Neural progenitor cell (in vitro differentiated cells): ENCODE data around the gene ZNF419.
"Not testable (repeated sequence)": the region's sequence is repeated elsewhere in the genome, so short reads cannot be mapped to it uniquely, and the experiment has no call there.

Experiments
- CTCF ChIP-seq: fragments of 200-600 bp; sonication (generic); IDR thresholded peaks from 2 replicates; pipeline ENCODE4 v1.5.1; 2017; ENCODE audit warnings: antibody characterized with exemption, mild to moderate bottlenecking
- EZH2 ChIP-seq: fragments of 200-600 bp; sonication (generic); IDR thresholded peaks from 2 replicates; pipeline ENCODE4 v1.6.1; 2017; ENCODE audit warnings: antibody characterized with exemption, mild to moderate bottlenecking, moderate library complexity
- EZH2phosphoT487 ChIP-seq: fragments of 200-600 bp; sonication (generic); IDR thresholded peaks from 2 replicates; pipeline ENCODE4 v1.6.1; 2017; ENCODE audit warnings: antibody characterized with exemption

GRCh38 chr19:57518021-57518420, 30.5 kb downstream of the ZNF419 start:
- not testable (repeated sequence) for TF ChIP-seq EZH2, CTCF, EZH2phosphoT487
